OCI-LY7 (cell line): ENCODE measurements around the gene FLT3. TPM values are rescaled to one million over a fixed set of nuclear protein-coding genes. Genes with fewer than 3 reads are reported as not detected.

Experiments used
- BruUV-seq: library from RNA; stranded (reverse); fragments of 400-500 nt; replicated peaks from 2 replicates; lab custom pipeline; 2021; lab: Mats Ljungman, UMichigan
- CTCF ChIA-PET: fragments of 300-600 bp; sonication (Branson Sonifier 250); formaldehyde crosslinking; loops from one replicate; lab custom pipeline; 2022; ENCODE audit warnings: antibody characterized with exemption; ENCODE audit not compliant: unreplicated experiment; lab: Charles Lee
- POLR2A ChIA-PET: fragments of 300-600 bp; sonication (Branson Sonifier 250); formaldehyde crosslinking; loops from one replicate; lab custom pipeline; 2022; ENCODE audit warnings: antibody characterized with exemption; lab: Charles Lee
- DNase-seq: peaks from one replicate; pipeline ENCODE4 v3.0.0-alpha.2; 2015; ENCODE audit warnings: low spot score
- H2AFZ ChIP-seq: fragments of 200-600 bp; sonication (generic), shearing (Covaris generic); 2 replicates; pipeline ENCODE4 v1.6.1; 2014; ENCODE audit warnings: mild to moderate bottlenecking, antibody characterized with exemption, low read length, moderate library complexity
- H3K27ac ChIP-seq: fragments of 200-600 bp; sonication (generic); 2 replicates; pipeline ENCODE4 v1.5.1; 2014; ENCODE audit warnings: mixed run types, low read depth, mild to moderate bottlenecking, moderate library complexity, low read length, inconsistent platforms; ENCODE audit not compliant: poor library complexity, severe bottlenecking
- H3K36me3 ChIP-seq: fragments of 200-600 bp; sonication (generic); 2 replicates; pipeline ENCODE4 v1.6.1; 2014; ENCODE audit warnings: mild to moderate bottlenecking, antibody characterized with exemption, low read length, moderate library complexity, mixed read lengths; ENCODE audit not compliant: insufficient read depth
- H3K4me1 ChIP-seq: fragments of 200-600 bp; sonication (generic); 2 replicates; pipeline ENCODE4 v1.5.1; 2014; ENCODE audit warnings: mild to moderate bottlenecking, low read length; ENCODE audit not compliant: insufficient read depth, poor library complexity, severe bottlenecking
- H3K4me2 ChIP-seq: fragments of 200-600 bp; sonication (generic); 2 replicates; pipeline ENCODE4 v1.6.1; 2014; ENCODE audit warnings: mild to moderate bottlenecking, low read length
- H3K4me3 ChIP-seq: fragments of 200-600 bp; sonication (generic); 2 replicates; pipeline ENCODE4 v1.5.1; 2014; ENCODE audit warnings: mild to moderate bottlenecking, low read depth, low read length; ENCODE audit not compliant: poor library complexity, severe bottlenecking
- H3K79me2 ChIP-seq: fragments of 200-600 bp; sonication (generic); 2 replicates; pipeline ENCODE4 v1.6.1; 2016; ENCODE audit warnings: low read depth, mild to moderate bottlenecking, low read length, moderate library complexity, mixed read lengths; ENCODE audit not compliant: insufficient read depth
- H3K9me2 ChIP-seq: fragments of 200-600 bp; sonication (generic); 2 replicates; pipeline ENCODE4 v1.6.1; 2016; ENCODE audit warnings: mild to moderate bottlenecking, low read length, mixed read lengths; ENCODE audit not compliant: insufficient read depth
- H3K9me3 ChIP-seq: fragments of 200-600 bp; sonication (generic); 2 replicates; pipeline ENCODE4 v1.6.1; 2014; ENCODE audit warnings: mild to moderate bottlenecking, mixed run types, low read length, mixed read lengths
- H4K20me1 ChIP-seq: fragments of 200-600 bp; sonication (generic); 2 replicates; pipeline ENCODE4 v1.6.1; 2014; ENCODE audit warnings: mild to moderate bottlenecking, antibody characterized with exemption, low read length, moderate library complexity, mixed read lengths; ENCODE audit not compliant: insufficient read depth
- EZH2phosphoT487 ChIP-seq: fragments of 200-600 bp; sonication (generic); IDR thresholded peaks from 2 replicates; pipeline ENCODE4 v1.6.1; 2018; ENCODE audit warnings: low read depth, borderline replicate concordance, mild to moderate bottlenecking, mixed run types, antibody characterized with exemption, low read length, moderate library complexity, mixed read lengths
- intact Hi-C: fragments of 100-400 bp; cut with micrococcal nuclease; formaldehyde crosslinking; loops from one replicate; pipeline ENCODE4 v1.10.0; 2022; ENCODE audit not compliant: unreplicated experiment
- total RNA-seq, 2 experiments: library from RNA; depleted of rRNA in 1 of 2; stranded (reverse); fragments of >200 nt in 1 of 2; shearing (Covaris generic) in 1 of 2; gene quantifications; 2 replicates each; pipeline ENCODE4 v1.2.3, GENCODE V29; 2014 to 2022
- TF ChIP-seq, protein P1 (sequence below): fragments of 200-600 bp; sonication (generic); conservative IDR thresholded peaks from 2 replicates; pipeline ENCODE4 v1.5.1; 2014; ENCODE audit warnings: mild to moderate bottlenecking, antibody characterized with exemption, low read length, moderate library complexity, mixed read lengths

FLT3 gene
- total RNA-seq, 2 experiments from 2014 or later: not detected

DNA sequence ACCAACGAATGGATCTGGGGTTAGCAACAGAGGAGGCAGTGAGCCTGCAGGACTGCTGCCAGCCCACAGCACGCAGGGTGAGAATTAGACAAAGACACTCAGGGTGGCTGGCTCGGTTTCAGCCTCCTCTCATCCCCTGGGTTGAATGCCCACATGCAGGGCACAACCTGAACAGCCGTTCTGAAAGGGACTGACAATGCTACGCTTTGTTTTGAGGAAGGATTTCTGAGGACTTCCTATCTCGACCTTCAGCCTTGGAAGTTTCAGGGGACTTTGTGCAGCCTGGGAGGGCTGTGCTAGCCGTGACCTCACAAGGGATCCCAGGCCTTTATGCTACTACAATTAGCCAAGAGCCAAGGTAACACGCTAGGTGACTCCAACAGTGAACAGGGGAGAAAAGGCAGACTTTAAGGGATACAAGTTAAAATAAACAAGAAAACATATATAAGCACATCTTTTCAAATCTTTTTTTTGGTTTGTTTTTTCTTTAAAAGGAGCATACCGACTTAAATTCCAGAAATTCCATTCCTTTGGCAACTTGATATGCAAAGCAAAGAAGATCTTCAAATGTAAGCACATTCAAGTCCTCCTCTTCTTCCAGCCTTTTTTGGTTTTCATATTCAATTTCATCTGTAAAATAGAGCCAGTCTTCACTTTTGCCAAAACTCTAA lies 77.4 kb downstream of the FLT3 start:
- H3K9me2 ChIP-seq: no peaks in the 10 kb centered on the region
- H4K20me1 ChIP-seq: no peaks in the 10 kb centered on the region
- no peak overlapping the region for H3K4me3 ChIP-seq
- no peaks in the 10 kb centered on the region for H3K4me1 ChIP-seq
- H3K79me2 ChIP-seq: no peaks in the 10 kb centered on the region
- no peak for TF ChIP-seq EZH2phosphoT487
- TF ChIP-seq, protein P1, sequence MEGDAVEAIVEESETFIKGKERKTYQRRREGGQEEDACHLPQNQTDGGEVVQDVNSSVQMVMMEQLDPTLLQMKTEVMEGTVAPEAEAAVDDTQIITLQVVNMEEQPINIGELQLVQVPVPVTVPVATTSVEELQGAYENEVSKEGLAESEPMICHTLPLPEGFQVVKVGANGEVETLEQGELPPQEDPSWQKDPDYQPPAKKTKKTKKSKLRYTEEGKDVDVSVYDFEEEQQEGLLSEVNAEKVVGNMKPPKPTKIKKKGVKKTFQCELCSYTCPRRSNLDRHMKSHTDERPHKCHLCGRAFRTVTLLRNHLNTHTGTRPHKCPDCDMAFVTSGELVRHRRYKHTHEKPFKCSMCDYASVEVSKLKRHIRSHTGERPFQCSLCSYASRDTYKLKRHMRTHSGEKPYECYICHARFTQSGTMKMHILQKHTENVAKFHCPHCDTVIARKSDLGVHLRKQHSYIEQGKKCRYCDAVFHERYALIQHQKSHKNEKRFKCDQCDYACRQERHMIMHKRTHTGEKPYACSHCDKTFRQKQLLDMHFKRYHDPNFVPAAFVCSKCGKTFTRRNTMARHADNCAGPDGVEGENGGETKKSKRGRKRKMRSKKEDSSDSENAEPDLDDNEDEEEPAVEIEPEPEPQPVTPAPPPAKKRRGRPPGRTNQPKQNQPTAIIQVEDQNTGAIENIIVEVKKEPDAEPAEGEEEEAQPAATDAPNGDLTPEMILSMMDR: no peak
- no peaks in the 10 kb centered on the region for H3K36me3 ChIP-seq
- H2AFZ ChIP-seq: no peak overlapping the region
- ChIA-PET POLR2A (no interaction called here), CTCF (no interaction called here)
- intact Hi-C loops: no loop called here
- no TSS peak for BruUV-seq
- H3K27ac ChIP-seq: no peak overlapping the region
- no peak overlapping the region for H3K4me2 ChIP-seq
- DNase-seq: no peak
- H3K9me3 ChIP-seq: no peaks in the 10 kb centered on the region

DNA sequence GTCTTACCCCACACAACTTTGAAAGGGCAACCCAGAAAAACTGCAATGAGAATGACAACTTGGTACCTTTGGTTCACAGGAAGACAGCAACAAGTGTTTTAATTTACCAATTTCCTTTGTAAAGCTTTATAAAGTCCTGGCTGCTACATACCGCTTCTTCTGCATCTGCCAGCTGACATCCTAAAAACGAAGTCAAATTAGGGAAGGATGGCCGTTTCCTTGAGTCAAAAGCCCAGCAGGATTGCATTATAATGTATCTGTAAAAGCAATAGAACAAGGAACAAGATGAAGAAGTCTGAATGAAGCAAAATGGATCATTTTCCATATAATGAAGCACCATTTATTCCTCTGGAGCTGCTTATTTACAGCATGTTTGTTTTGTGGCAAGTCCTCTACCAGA lies 86.1 kb downstream of the FLT3 start:
- Histone ChIP-seq H3K4me1 (peaks cover 6% of the 10 kb centered on the region), H3K9me3 (no peaks in the 10 kb centered on the region), H3K4me2 (no peak overlapping the region), H4K20me1 (no peaks in the 10 kb centered on the region), H2AFZ (no peak overlapping the region), H3K36me3 (no peaks in the 10 kb centered on the region), H3K9me2 (no peaks in the 10 kb centered on the region), H3K27ac (no peak overlapping the region), H3K4me3 (no peak overlapping the region), H3K79me2 (no peaks in the 10 kb centered on the region)
- no peak for TF ChIP-seq EZH2phosphoT487
- TF ChIP-seq, protein P1: no peak
- POLR2A ChIA-PET: no interaction called here
- intact Hi-C loops: no loop called here
- no peak for DNase-seq
- no TSS peak for BruUV-seq
- CTCF ChIA-PET: no interaction called here

DNA sequence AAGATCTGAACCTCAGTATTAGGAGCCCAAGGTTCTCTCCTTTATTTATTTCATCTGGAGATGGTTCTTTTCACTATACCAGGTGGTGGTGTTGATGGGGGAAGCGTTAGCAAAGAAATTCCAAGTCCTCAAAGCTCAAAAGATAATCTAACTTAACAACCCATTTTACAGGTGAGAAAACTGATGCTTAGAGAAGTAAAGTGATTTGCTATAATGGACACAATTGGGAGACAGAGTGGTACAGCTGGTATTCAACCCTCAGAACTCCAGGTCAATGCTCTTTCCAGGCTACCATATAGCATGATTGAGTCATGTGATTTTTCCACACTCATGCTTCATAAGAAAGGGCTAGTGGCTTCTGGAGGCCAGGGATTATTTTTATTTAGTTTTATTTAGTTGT lies 86.9 kb downstream of the FLT3 start:
- no peak for DNase-seq
- H3K4me3 ChIP-seq: no peak overlapping the region
- no peak overlapping the region for H2AFZ ChIP-seq
- H3K79me2 ChIP-seq: no peaks in the 10 kb centered on the region
- no peak overlapping the region for H3K4me2 ChIP-seq
- intact Hi-C loops: no loop called here
- H3K27ac ChIP-seq: no peak overlapping the region
- H3K4me1 ChIP-seq: peaks cover 6% of the 10 kb centered on the region
- TF ChIP-seq, protein P1: no peak
- TF ChIP-seq EZH2phosphoT487: no peak
- no peaks in the 10 kb centered on the region for H3K9me2 ChIP-seq
- H4K20me1 ChIP-seq: no peaks in the 10 kb centered on the region
- ChIA-PET CTCF (no interaction called here), POLR2A (no interaction called here)
- H3K9me3 ChIP-seq: no peaks in the 10 kb centered on the region
- BruUV-seq: no TSS peak
- H3K36me3 ChIP-seq: no peaks in the 10 kb centered on the region
